Measurements from ENCODE around the gene HMX1. TPM values are rescaled to one million over a fixed set of nuclear protein-coding genes. Genes with fewer than 3 reads are reported as not detected.

Gene HMX1
- total and polyA plus RNA-seq, 9 donors, result not detected

GRCh38 chr4:8869002-8869897, 2.4 kb downstream of the HMX1 start:
- H3K27ac ChIP-seq, result no peak overlapping the region
- TF ChIP-seq EP300 (IDR thresholded peaks at IDR 0.05), result no peak
- TF ChIP-seq CTCF (IDR thresholded peaks at IDR 0.05), result no peak
- TF ChIP-seq POLR2A (IDR thresholded peaks at IDR 0.05), result no peak
- H3K4me3 ChIP-seq, result no peak overlapping the region
- intact Hi-C loops (cut with DNase I), result no loop called here
- H3K9me3 ChIP-seq, result no peaks in the 10 kb centered on the region
- WGBS, 3 donors, result 27 to 51% (median 38%) methylated on average over 14 to 16 of the region's 16 CpGs
- no peaks in the 10 kb centered on the region for H3K4me1 ChIP-seq (ENCODE audit: insufficient read depth)
- DNase-seq, result no peak
- no peaks in the 10 kb centered on the region for H3K27me3 ChIP-seq
- H3K36me3 ChIP-seq, result no peaks in the 10 kb centered on the region

- H3K27me3 ChIP-seq, result no peaks in the 10 kb centered on the region
- H3K4me1 ChIP-seq (ENCODE audit: insufficient read depth), result no peaks in the 10 kb centered on the region
- 25 to 43% (median 28%) methylated on average over 21 to 22 of the region's 22 CpGs for WGBS, 3 donors
- H3K27ac ChIP-seq, result no peak overlapping the region
- no peak overlapping the region for H3K4me3 ChIP-seq
- no peak for DNase-seq
- intact Hi-C loops (cut with DNase I), result no loop called here
- no peak for TF ChIP-seq POLR2A (IDR thresholded peaks at IDR 0.05)
- no peak for TF ChIP-seq EP300 (IDR thresholded peaks at IDR 0.05)
- TF ChIP-seq CTCF (IDR thresholded peaks at IDR 0.05), result no peak
- H3K36me3 ChIP-seq, result no peaks in the 10 kb centered on the region
- no peaks in the 10 kb centered on the region for H3K9me3 ChIP-seq
Observed at GRCh38 chr4:8868321-8869001, 3.2 kb downstream of the HMX1 start.

GRCh38 chr4:8867624-8868320, 3.9 kb downstream of the HMX1 start:
- no peaks in the 10 kb centered on the region for H3K9me3 ChIP-seq
- 1 to 3% (median 2%) methylated on average over 60 to 90 of the region's 90 CpGs for WGBS, 3 donors

More at GRCh38 chr4:8867624-8868320, 3.9 kb downstream of the HMX1 start:
- intact Hi-C loops (cut with DNase I), result no loop called here
- Histone ChIP-seq H3K4me3 (no peak overlapping the region), H3K36me3 (no peaks in the 10 kb centered on the region), H3K4me1 (ENCODE audit: insufficient read depth) (no peaks in the 10 kb centered on the region), H3K27ac (no peak overlapping the region), H3K27me3 (no peaks in the 10 kb centered on the region)
- no peak for TF ChIP-seq EP300 (IDR thresholded peaks at IDR 0.05)
- no peak for TF ChIP-seq POLR2A (IDR thresholded peaks at IDR 0.05)
- TF ChIP-seq CTCF (IDR thresholded peaks at IDR 0.05), result no peak
- DNase-seq, result no peak
